K562 (cell line): Measurements from ENCODE around the gene CLNK. TPM values are rescaled to one million over a fixed set of nuclear protein-coding genes. Genes with fewer than 3 reads are reported as not detected.

Experiments used
- CREB5 ChIP-seq: fragments of 250-450 bp; sonication (Bioruptor Pico); IDR thresholded peaks from 2 replicates; pipeline ENCODE4 v1.5.0; 2020; ENCODE audit warnings: mild to moderate bottlenecking
- HBP1 ChIP-seq: fragments of 450-650 bp; formaldehyde crosslinking; IDR thresholded peaks from 2 replicates; pipeline ENCODE4 v1.4.0; 2022; ENCODE audit warnings: missing genetic modification characterization
- HDGF ChIP-seq: fragments of 450-650 bp; IDR thresholded peaks from 2 replicates; pipeline ENCODE4 v1.6.1; 2016
- LEF1 ChIP-seq: fragments of 450-650 bp; IDR thresholded peaks from 2 replicates; pipeline ENCODE4 v1.6.1; 2016; ENCODE audit warnings: mild to moderate bottlenecking
- NR4A1 ChIP-seq, 2 experiments: fragments of 250-450 bp in 1 of 2; fragments of 450-650 bp in 1 of 2; sonication (Bioruptor Pico) in 1 of 2; IDR thresholded peaks; 2 replicates each; pipeline versions ENCODE4 v1.4.0 to v1.6.1; 2016 to 2020; ENCODE audit warnings: mild to moderate bottlenecking in 2 of 2, missing compliant biosample characterization in 1 of 2, missing genetic modification characterization in 1 of 2, moderate library complexity in 1 of 2
- POU5F1 ChIP-seq: fragments of 150-350 bp; IDR thresholded peaks from 2 replicates; pipeline ENCODE4 v1.6.1; 2014; ENCODE audit warnings: borderline replicate concordance, low read length, low read depth, mild to moderate bottlenecking; ENCODE audit not compliant: partially characterized antibody
- RBBP5 ChIP-seq: fragments of 200-600 bp; sonication (generic); IDR thresholded peaks from 2 replicates; pipeline ENCODE4 v1.6.1; 2012; ENCODE audit warnings: borderline replicate concordance, mild to moderate bottlenecking, low read length, control low read depth, inconsistent platforms; ENCODE audit not compliant: insufficient read depth, poor library complexity, severe bottlenecking
- REST ChIP-seq, 2 experiments: fragments of 450-650 bp; formaldehyde crosslinking in 1 of 2; IDR thresholded peaks; 2 replicates each; pipeline versions ENCODE4 v1.4.0 to v1.6.1; 2014 to 2020; ENCODE audit warnings: mild to moderate bottlenecking in 2 of 2, borderline replicate concordance in 1 of 2, low read depth in 1 of 2
- SP1 ChIP-seq: sonication (generic); formaldehyde crosslinking; IDR thresholded peaks from 2 replicates; pipeline ENCODE4 v1.8.1; 2022; ENCODE audit warnings: mild to moderate bottlenecking, missing genetic modification reagents
- TOE1 ChIP-seq, 2 experiments: fragments of 450-650 bp in 1 of 2; sonication (generic) in 1 of 2; formaldehyde crosslinking in 1 of 2; IDR thresholded peaks; 2 replicates each; pipeline versions ENCODE4 v1.7.1 to v1.8.0; 2016 to 2022; ENCODE audit warnings: borderline replicate concordance in 2 of 2, mild to moderate bottlenecking in 2 of 2, antibody characterized with exemption in 1 of 2, inconsistent platforms in 1 of 2, low read depth in 1 of 2, missing genetic modification reagents in 1 of 2, moderate library complexity in 1 of 2
- ZC3H11A ChIP-seq: IDR thresholded peaks from 2 replicates; pipeline ENCODE4 v1.6.1; 2012; ENCODE audit warnings: low read depth, low read length, improper control_type of control experiment
- ZNF644 ChIP-seq: fragments of 200-800 bp; sonication (Bioruptor generic); IDR thresholded peaks from 2 replicates; pipeline ENCODE4 v1.6.1; 2016; ENCODE audit warnings: low read depth, missing genetic modification characterization, missing compliant biosample characterization
- polyA plus RNA-seq, 8 experiments: library from polyadenylated mRNA; depleted of rRNA in 4 of 8; stranded (reverse) in 5 of 8; unstranded in 3 of 8; fragments of >200 nt; fragmentation: Nextera tagmentation in 2 of 8; fragmentation: Illumina TruSeq in 1 of 8; extraction: Ambion mirVana in 2 of 8; extraction: Trizol in 1 of 8; gene quantifications; 2 replicates each; pipeline versions ENCODE4 v1.2.1 to v1.2.3, GENCODE V29; 2011 to 2014; ENCODE audit warnings: inconsistent platforms in 1 of 8, missing spikeins in 1 of 8
- total RNA-seq, 7 experiments: library from RNA; depleted of rRNA in 6 of 7; stranded (reverse); fragments of >200 nt in 6 of 7; fragmentation: Illumina TruSeq in 2 of 7; extraction: Trizol in 2 of 7; gene quantifications; 2 replicates each; pipeline versions ENCODE4 v1.2.1 to v1.2.3, GENCODE V29; 2011 to 2021; ENCODE audit warnings: low replicate concordance in 1 of 7

Gene CLNK
- total and polyA plus RNA-seq, 9 of the 15 experiments (the other 6 are each of a cell fraction or from before 2014, with no cell fraction given): not detected

GRCh38 chr4:10495651-10496050 is 188.9 kb downstream of the CLNK start (continued):
- no peak for TF ChIP-seq SP1 (CRISPR knock-in tag)
- TF ChIP-seq ZC3H11A: no peak
- TF ChIP-seq HDGF: no peak
- TF ChIP-seq TOE1 (IDR thresholded peaks at IDR 0.05; ENCODE audit: borderline replicate concordance): peak; percentile 98
- no peak for TF ChIP-seq TOE1 (CRISPR knock-in tag; IDR thresholded peaks at IDR 0.05; ENCODE audit: borderline replicate concordance, low read depth)
- TF ChIP-seq ZNF644 (tag): no peak
- no peak for TF ChIP-seq RBBP5
- TF ChIP-seq CREB5: no peak
- no peak for TF ChIP-seq POU5F1
- no peak for TF ChIP-seq HBP1 (CRISPR knock-in tag)
- TF ChIP-seq LEF1: no peak
- no peak for TF ChIP-seq NR4A1 (CRISPR knock-in tag; IDR thresholded peaks at IDR 0.05)
- no peak for TF ChIP-seq NR4A1 (tag; IDR thresholded peaks at IDR 0.05)
- peak; percentile 63 for TF ChIP-seq REST (IDR thresholded peaks at IDR 0.05; ENCODE audit: borderline replicate concordance)
- no peak for TF ChIP-seq REST (CRISPR knock-in tag; IDR thresholded peaks at IDR 0.05; ENCODE audit: low read depth)
